Small intestine (tissue), 7 donors: ENCODE measurements around the gene LRRFIP2. TPM values are rescaled to one million over a fixed set of nuclear protein-coding genes. Genes with fewer than 3 reads are reported as not detected.
A peak's percentile ranks its signal among the peaks of the same experiment; 100 is the strongest.
"Not testable (repeated sequence)": the region's sequence is repeated elsewhere in the genome, so short reads cannot be mapped to it uniquely, and the experiment has no call there.

Source experiments
- DNase-seq, 2 donors: peaks; one replicate each; pipeline versions ENCODE4 v3.0.0 to v3.0.0-alpha.2; 2013
- FAIRE-seq: peaks from 2 replicates; lab custom pipeline; 2012; peaks lifted over from hg19 to GRCh38; lab: Jason Lieb, UNC
- H3K27ac ChIP-seq, 3 donors: one replicate each; pipeline ENCODE4 v1.5.1; 2013; ENCODE audit warnings: low read length in 2 of 3, mild to moderate bottlenecking in 2 of 3, control low read depth in 1 of 3, inconsistent platforms in 1 of 3, low read depth in 1 of 3, moderate library complexity in 1 of 3
- H3K27me3 ChIP-seq, 3 donors: one replicate each; pipeline ENCODE4 v1.6.1; 2013; ENCODE audit warnings: low read length in 3 of 3, inconsistent platforms in 1 of 3; ENCODE audit not compliant: control insufficient read depth in 3 of 3, insufficient read depth in 3 of 3
- H3K36me3 ChIP-seq, 3 donors: one replicate each; pipeline ENCODE4 v1.6.1; 2013; ENCODE audit warnings: low read length in 3 of 3, inconsistent platforms in 1 of 3, low read depth in 1 of 3, mild to moderate bottlenecking in 1 of 3, moderate library complexity in 1 of 3; ENCODE audit not compliant: control insufficient read depth in 3 of 3, insufficient read depth in 2 of 3
- H3K4me1 ChIP-seq, 3 donors: one replicate each; pipeline ENCODE4 v1.6.1; 2013; ENCODE audit warnings: low read length in 2 of 3, inconsistent platforms in 1 of 3, low read depth in 1 of 3, mild to moderate bottlenecking in 1 of 3, moderate library complexity in 1 of 3; ENCODE audit not compliant: control insufficient read depth in 3 of 3, insufficient read depth in 2 of 3
- H3K4me3 ChIP-seq, 3 donors: one replicate each; pipeline ENCODE4 v1.5.1; 2013; ENCODE audit warnings: low read length in 3 of 3, control low read depth in 1 of 3, inconsistent platforms in 1 of 3, low read depth in 1 of 3, mild to moderate bottlenecking in 1 of 3, moderate library complexity in 1 of 3
- H3K9me3 ChIP-seq, 2 donors: one replicate each; pipeline ENCODE4 v1.6.1; 2013; ENCODE audit warnings: low read depth in 1 of 2, low read length in 1 of 2; ENCODE audit not compliant: control insufficient read depth in 2 of 2, insufficient read depth in 1 of 2
- WGBS, 3 donors: extraction: QIAGEN DNeasy Blood & Tissue Kit; methylation state at CpG; one replicate each; pipeline ENCODE4 v1.1.7; 2013; 5-methylcytosine and 5-hydroxymethylcytosine counted together
- polyA plus RNA-seq, 4 donors: library from polyadenylated mRNA; stranded (reverse) in 3 of 4; unstranded in 1 of 4; fragments of 200-250 nt in 3 of 4; fragments of 120-200 nt in 1 of 4; gene quantifications; one replicate each; pipeline versions ENCODE4 v1.2.1 to v1.2.3, GENCODE V29; 2013
- donor health status: healthy with polysubstance abuse.
- donor health status: control.
- donor health status: control.
- donor health status: Bipolar disorder and iron deficiency.
- donor health status: healthy.

The LRRFIP2 gene
- polyA plus RNA-seq, 4 donors, result 36.3 to 87.2 (median 46.4) TPM

DNA sequence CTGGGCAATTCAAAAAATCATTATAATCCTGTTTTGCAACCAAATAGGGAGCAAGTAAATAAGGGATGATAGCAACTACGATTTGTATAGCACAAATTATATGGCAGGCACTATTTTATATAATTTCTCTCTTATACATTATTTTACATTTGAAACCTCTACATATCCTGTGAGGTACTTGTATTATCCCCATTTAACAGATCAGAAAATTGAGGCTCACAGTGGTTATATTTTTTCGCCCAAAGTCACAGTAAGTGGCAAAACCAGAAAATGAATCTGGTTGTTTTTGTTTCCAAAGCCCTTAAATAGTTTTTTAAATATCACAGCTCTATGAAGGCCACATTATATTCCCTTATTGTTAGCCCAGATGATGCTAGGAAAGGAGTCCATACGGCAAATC lies 106.8 kb downstream of the LRRFIP2 start:
- no peaks in the 10 kb centered on the region for H3K4me1 ChIP-seq
- FAIRE-seq, result no peak
- H3K36me3 ChIP-seq, result peaks cover 7 to 27% (median 15%) of the 10 kb centered on the region in 3 donors
- H3K27me3 ChIP-seq, result no peaks in the 10 kb centered on the region
- no peak for DNase-seq
- no peak overlapping the region for H3K27ac ChIP-seq
- no peaks in the 10 kb centered on the region for H3K9me3 ChIP-seq
- 90 to 95% (median 93%) methylated on average over 3 of the region's 3 CpGs for WGBS, 3 donors
- no peak overlapping the region for H3K4me3 ChIP-seq

DNA sequence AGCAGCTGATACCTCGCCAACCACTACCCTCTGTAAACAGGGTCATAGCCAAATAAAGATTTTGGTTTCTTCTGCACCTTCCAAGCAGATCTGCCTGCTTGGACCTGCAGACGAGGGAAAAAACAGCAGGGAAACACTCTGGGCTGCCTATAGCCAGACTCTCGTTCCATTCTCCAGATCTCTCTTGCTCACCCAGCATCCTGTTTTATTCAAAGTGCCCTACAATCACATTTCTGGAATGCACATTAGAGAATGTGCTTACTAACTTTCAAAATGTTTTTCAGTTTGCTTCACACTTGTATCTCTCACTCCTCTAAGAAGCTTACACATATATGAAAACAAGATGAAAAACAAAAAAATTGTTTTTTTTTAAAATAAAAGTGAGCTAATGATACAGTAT lies 109.6 kb downstream of the LRRFIP2 start:
- no peak for FAIRE-seq
- H3K4me1 ChIP-seq, result no peaks in the 10 kb centered on the region
- H3K27me3 ChIP-seq, result no peaks in the 10 kb centered on the region
- no peak overlapping the region for H3K27ac ChIP-seq
- H3K4me3 ChIP-seq, result no peak overlapping the region
- H3K36me3 ChIP-seq, result peaks cover 7 to 27% (median 24%) of the 10 kb centered on the region in 3 donors
- no peak for DNase-seq
- 95 to 96% (median 96%) methylated on average over 3 of the region's 3 CpGs for WGBS, 3 donors
- no peaks in the 10 kb centered on the region for H3K9me3 ChIP-seq

DNA sequence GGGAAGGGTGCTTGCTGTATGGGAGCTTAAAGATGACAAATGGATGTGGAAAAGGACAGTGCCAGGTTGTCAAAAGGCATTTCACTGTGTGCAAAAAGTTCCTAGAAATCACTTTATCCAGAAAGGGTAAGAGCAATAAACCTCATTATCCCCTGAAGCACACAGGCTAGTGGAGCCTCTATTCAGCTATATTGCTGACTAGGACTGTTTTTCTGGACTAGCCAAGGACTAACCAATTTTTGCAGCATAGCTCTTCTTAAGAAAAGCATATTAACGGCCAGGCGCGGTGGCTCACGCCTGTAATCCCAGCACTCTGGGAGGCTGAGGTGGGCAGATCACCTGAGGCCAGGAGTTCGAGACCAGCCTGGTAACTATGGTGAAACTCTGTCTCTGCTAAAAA lies 116.3 kb downstream of the LRRFIP2 start:
- H3K27ac ChIP-seq, result no peak overlapping the region
- peaks cover 5 to 50% (median 38%) of the 10 kb centered on the region in 3 donors for H3K36me3 ChIP-seq
- no peaks in the 10 kb centered on the region for H3K4me1 ChIP-seq
- H3K9me3 ChIP-seq, result no peaks in the 10 kb centered on the region
- FAIRE-seq (no peak), DNase-seq (no peak)
- no peaks in the 10 kb centered on the region for H3K27me3 ChIP-seq
- H3K4me3 ChIP-seq, result no peak overlapping the region
- WGBS, 3 donors, result 97 to 99% (median 97%) methylated on average over 5 of the region's 5 CpGs

DNA sequence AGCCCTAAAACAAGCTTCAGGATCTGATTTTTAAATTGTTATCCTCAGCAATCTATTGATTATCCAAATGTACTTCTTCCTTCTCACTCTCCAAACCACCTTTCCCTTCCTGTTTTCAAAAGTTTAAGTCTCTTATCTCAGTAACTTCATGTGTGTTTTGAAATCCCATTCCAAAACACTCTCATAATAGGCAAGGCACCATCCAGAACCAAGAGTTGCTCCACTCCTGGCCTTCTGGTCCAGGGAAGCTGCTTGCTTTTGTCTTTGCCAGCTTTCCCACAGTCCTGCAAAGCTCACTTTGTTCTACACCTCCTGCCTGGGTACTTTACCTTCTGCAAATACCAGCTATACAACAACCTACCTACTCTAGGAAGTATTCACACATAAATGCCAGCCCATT lies 117.6 kb downstream of the LRRFIP2 start:
- H3K27ac ChIP-seq, result no peak overlapping the region
- H3K27me3 ChIP-seq, result no peaks in the 10 kb centered on the region
- no peak overlapping the region for H3K4me3 ChIP-seq
- no peak for DNase-seq
- no peaks in the 10 kb centered on the region for H3K9me3 ChIP-seq
- FAIRE-seq, result no peak
- no peaks in the 10 kb centered on the region for H3K4me1 ChIP-seq
- peaks cover 5 to 55% (median 37%) of the 10 kb centered on the region in 3 donors for H3K36me3 ChIP-seq

- not testable (repeated sequence) for FAIRE-seq
- H3K36me3 ChIP-seq, result peaks cover 7 to 52% (median 39%) of the 10 kb centered on the region in 3 donors
Measured at GRCh38 chr3:37055077-37055476, 119.3 kb downstream of the LRRFIP2 start.

GRCh38 chr3:37054370-37054769 lies 120.0 kb downstream of the LRRFIP2 start:
- FAIRE-seq (no peak), DNase-seq (no peak)
- Histone ChIP-seq H3K36me3 (peaks cover 7 to 50% (median 38%) of the 10 kb centered on the region in 3 donors), H3K9me3 (no peaks in the 10 kb centered on the region), H3K27me3 (no peaks in the 10 kb centered on the region), H3K4me1 (no peaks in the 10 kb centered on the region), H3K4me3 (no peak overlapping the region), H3K27ac (peak overlapping the region in 1 of 3 donors; percentile 20)
- 67 to 91% (median 83%) methylated on average over 3 of the region's 3 CpGs for WGBS, 3 donors

More at GRCh38 chr3:37055077-37055476, 119.3 kb downstream of the LRRFIP2 start:
- not testable (repeated sequence) for H3K4me3 ChIP-seq, DNase-seq, H3K4me1 ChIP-seq, H3K27me3 ChIP-seq, H3K9me3 ChIP-seq
- 93 to 95% (median 94%) methylated on average over 8 of the region's 8 CpGs for WGBS, 3 donors
- H3K27ac ChIP-seq, result peak overlapping the region in 1 of 3 donors; percentile 12

DNA sequence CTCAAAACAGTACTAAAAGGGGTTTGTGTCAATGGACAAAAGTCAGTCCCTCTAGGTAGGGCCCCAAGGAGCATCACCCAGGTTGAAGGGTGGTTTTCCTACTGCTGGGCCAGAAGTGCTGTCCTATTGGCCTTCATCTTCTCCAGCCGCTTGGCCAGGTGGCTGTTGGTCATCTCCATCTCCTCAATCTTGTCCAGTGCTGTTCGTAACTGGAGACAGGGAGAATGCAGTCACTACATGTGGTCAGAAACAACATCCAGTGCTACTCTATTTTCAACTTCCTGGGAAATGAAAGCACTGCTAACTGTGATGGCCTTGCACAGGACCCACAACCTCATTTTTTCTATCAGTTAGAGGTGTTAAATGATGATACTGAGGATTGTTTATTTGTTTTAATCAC lies 120.6 kb downstream of the LRRFIP2 start:
- no peaks in the 10 kb centered on the region for H3K27me3 ChIP-seq
- no peak for DNase-seq
- peak overlapping the region in 1 of 3 donors; percentile 61 for H3K27ac ChIP-seq
- H3K36me3 ChIP-seq, result peaks cover 7 to 49% (median 43%) of the 10 kb centered on the region in 3 donors
- H3K9me3 ChIP-seq, result no peaks in the 10 kb centered on the region
- WGBS, 3 donors, result 88 to 95% (median 93%) methylated on average over 2 of the region's 2 CpGs
- no peak overlapping the region for H3K4me3 ChIP-seq
- no peaks in the 10 kb centered on the region for H3K4me1 ChIP-seq
- no peak for FAIRE-seq

DNA sequence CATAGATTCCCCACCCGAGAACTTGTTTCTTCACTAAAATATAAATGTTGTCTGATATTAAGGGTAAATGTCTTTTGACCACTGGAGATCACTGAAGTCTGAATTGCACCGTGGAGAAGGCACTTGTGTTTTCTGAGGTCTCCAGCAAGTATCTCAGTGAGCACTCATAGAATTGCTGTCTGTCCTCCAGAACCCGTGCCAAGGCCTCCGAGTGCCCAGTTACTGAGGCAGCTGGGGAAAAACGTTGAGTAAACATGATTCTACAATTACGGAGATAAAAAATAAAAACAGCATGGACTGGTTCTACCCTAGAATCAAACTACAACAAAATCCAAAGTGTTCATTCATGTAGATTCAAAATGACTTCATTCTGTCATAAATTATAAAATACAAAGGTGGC lies 121.0 kb downstream of the LRRFIP2 start:
- no peak for FAIRE-seq
- Histone ChIP-seq H3K36me3 (peaks cover 9 to 46% (median 45%) of the 10 kb centered on the region in 3 donors), H3K9me3 (no peaks in the 10 kb centered on the region), H3K27ac (no peak overlapping the region), H3K4me3 (no peak overlapping the region), H3K4me1 (no peaks in the 10 kb centered on the region), H3K27me3 (no peaks in the 10 kb centered on the region)
- 69 to 73% (median 71%) methylated on average over 6 of the region's 6 CpGs for WGBS, 3 donors
- no peak for DNase-seq

DNA sequence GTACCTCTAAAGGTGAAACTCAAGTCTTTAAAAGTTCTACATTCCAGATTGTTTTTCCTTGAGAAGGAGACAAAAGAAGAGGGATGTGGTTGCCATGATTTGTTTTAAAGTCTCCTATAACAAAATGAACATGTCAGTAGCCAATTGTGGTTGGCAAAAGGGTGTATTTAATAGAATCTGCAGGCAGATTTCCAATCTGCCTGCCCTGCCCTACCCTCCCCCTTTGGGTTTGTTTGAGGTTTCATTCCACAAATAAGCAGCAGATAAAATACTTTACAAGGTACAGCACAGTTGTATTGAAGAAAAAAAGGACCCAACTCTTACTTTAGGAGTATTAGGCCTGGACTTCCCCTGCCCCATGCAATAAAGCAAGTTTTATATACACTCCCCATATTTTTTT lies 121.5 kb downstream of the LRRFIP2 start:
- Histone ChIP-seq H3K36me3 (peaks cover 7 to 48% (median 41%) of the 10 kb centered on the region in 3 donors), H3K9me3 (no peaks in the 10 kb centered on the region), H3K27me3 (no peaks in the 10 kb centered on the region), H3K27ac (no peak overlapping the region), H3K4me1 (no peaks in the 10 kb centered on the region), H3K4me3 (no peak overlapping the region)
- DNase-seq, result no peak
- FAIRE-seq, result no peak
